ENCODE data around the gene IQSEC1.

Gene IQSEC1

DNA sequence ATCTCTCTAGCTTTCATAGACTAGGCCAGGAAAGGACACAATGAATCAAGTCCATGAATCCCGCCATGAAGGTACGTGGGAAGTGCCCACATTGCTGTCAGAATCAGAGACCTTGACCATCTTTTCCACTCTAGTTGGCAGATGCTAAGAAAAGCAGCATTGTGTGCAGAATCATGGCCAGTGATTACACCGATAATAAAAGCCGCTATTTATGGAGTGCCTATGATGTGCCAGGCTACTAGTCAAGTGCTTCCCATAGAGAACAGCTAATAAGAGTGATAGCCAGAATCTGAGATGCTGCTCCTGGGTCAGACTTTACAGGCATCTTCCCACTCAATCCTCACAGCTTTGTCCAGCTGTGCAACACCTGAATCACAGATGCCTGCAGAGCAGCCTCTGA is 218.7 kb downstream of the IQSEC1 start:
- TF ChIP-seq, protein P1, sequence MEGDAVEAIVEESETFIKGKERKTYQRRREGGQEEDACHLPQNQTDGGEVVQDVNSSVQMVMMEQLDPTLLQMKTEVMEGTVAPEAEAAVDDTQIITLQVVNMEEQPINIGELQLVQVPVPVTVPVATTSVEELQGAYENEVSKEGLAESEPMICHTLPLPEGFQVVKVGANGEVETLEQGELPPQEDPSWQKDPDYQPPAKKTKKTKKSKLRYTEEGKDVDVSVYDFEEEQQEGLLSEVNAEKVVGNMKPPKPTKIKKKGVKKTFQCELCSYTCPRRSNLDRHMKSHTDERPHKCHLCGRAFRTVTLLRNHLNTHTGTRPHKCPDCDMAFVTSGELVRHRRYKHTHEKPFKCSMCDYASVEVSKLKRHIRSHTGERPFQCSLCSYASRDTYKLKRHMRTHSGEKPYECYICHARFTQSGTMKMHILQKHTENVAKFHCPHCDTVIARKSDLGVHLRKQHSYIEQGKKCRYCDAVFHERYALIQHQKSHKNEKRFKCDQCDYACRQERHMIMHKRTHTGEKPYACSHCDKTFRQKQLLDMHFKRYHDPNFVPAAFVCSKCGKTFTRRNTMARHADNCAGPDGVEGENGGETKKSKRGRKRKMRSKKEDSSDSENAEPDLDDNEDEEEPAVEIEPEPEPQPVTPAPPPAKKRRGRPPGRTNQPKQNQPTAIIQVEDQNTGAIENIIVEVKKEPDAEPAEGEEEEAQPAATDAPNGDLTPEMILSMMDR (IDR thresholded peaks at IDR 0.05): no peak

DNA sequence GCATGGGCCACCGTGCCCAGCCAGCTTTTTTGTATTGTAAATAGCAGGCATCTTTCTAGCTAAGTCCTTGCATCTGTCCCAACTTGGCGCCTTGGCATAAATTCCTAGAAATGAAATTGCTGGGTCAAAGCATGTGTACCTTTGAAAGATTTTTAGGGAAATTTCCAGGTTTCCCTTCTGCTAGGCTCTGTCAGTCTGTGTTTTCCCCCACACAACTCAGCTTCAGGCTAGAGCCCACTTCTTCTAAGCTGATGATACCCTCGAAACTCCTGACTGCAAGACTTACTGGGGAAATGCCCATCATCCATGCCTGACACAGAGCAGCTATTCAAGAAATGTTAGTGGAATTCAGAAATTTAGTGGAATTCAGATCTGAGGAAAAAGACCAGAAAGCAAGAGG is 221.0 kb downstream of the IQSEC1 start:
- TF ChIP-seq, protein P1 (IDR thresholded peaks at IDR 0.05): no peak
